ENCODE data around the gene DOHH.

Gene DOHH

DNA sequence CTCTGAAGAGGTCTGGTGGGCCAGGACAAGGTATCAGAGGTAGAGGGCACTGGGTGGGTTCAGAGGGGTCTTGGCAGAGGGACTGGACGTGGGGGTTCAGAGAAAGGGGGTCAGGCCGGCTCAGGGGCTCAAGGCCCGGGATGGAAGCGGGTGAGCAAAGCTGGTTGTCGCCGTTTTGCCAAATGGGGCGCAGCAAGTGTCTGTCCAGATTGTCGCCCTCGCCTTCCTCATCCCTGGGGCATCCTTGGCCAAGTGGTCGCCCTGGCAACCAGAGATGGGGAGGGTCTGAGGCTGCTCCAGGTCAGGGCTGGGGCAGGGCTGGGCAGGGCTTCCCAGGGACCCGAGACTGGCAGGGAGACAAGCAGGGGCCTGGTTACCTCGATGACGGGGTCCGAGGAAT, 6.8 kb downstream of the DOHH start:
- FAIRE-seq (no peak), DNase-seq (ENCODE audit: insufficient read length, low spot score) (no peak)
- TF ChIP-seq POLR2A (IDR thresholded peaks at IDR 0.05; ENCODE audit: low read depth, low read length), result no peak

DNA sequence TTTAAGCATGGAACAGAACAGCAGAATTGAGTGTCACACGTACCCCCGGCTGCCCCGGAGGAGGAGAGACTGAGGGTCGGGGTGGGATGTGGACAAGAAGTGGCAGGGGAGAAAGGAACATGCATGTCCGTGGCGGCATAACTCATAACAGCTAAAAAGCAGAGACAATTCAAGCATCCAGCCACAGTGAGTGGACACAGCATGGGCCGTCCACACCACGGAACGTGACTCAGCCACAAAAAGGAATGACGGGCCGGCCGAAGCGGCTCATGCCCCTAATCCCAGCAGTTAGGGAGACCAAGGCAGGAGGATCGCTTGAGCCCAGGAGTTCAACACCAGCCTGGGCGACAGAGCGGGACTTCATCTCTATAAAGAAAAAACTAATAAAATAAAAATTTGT, 7.6 kb downstream of the DOHH start:
- FAIRE-seq (no peak), DNase-seq (ENCODE audit: insufficient read length, low spot score) (no peak)
- no peak for TF ChIP-seq POLR2A (IDR thresholded peaks at IDR 0.05; ENCODE audit: low read depth, low read length)

DNA sequence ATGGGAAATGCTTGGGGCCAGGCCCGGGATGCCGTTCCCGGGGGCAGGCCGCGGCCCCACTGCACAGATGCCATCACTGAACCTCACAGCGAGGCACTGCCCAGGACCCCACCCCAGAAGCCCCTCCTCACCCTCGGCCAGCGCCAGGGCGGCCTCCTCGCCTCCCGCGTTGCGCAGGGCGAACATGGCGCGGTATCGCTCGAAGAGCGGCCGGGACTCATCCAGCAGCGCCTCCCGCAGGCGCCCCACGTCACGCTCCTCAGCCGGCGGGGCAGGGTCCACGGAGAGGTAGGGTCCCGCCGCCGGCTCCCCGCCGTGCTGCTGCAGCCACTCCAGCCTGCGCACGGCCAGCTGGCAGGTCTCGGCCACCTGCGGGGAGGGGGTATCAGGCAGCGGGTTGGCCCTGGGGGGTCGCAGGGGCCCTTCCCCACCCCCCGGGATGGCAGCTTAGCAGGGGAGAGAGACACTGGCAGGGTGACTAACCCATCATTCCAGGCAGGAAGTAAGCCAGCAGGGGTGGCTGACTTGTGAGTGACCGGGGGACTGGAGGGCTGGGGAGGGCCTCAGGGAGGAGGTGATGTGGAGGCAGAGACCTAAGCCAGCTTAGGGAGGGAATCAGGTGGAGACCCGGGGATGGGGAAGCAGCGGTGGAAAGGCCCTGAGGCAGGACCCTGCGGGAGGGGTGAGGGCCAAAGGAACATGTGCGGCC, 8.2 kb downstream of the DOHH start:
- peak; percentile 67 for DNase-seq (ENCODE audit: insufficient read length, low spot score)
- no peak for FAIRE-seq
- TF ChIP-seq POLR2A (IDR thresholded peaks at IDR 0.05; ENCODE audit: low read depth, low read length), result no peak

DNA sequence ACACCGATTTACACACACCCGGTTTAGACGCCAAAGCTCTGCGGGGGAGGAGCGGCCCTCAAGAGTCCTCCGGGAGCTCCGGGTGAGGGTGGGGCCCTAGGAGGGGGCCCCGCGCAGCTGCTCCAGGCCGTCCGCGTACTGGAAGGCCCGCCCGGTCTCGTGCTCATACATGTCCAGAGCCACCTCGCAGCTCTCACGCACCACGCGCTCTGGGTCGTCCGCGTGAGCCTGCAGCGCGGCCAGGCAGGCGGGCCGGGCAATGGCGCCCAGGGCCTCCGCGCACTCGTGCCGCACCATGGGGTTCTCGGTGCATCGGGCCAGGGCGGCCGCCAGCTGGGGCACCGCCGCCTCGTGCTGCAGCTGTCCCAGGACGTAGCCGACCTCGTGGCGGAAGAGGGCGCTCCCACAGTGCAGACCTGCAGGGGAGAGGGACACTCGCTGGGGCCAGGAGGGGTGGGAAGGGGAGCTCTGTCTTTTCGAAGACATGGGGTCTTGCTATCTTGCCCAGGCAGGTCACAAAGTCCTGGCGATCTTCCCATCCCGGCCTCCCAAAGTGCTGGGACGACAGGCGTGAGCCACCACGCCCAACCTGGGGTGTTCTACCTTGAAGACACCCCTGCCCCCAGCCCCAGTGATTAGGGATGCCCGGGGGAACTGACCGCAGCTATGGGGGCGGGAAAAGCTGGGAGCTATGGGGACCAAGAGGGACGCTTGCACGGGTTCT, 8.9 kb downstream of the DOHH start:
- FAIRE-seq (no peak), DNase-seq (ENCODE audit: insufficient read length, low spot score) (no peak)
- no peak for TF ChIP-seq POLR2A (IDR thresholded peaks at IDR 0.05; ENCODE audit: low read depth, low read length)

DNA sequence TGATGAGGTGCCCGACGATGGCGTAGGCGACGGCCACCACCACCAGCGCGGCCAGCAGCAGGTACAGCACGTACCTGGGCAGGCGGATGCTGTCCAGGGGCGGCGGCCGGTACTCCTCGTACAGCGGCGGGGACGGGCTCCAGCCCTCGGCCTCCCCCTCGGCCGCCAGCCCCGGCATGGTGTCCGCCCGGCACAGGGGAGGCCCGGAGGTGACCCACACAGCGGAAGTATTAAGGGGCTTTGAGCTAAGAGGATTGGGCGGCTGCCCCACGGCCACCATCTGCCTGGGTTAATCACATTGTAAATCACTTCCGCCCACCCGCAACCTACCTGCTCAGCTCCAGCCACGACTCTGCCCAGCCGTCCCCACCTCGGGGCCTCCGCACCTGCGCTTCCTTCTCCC, 17.2 kb downstream of the DOHH start, which contains the start of gene SMIM44:
TSS of gene SMIM44 (minus strand) at position 216 of the 403 bp plus-strand sequence. CDS start at position 178, 38 bp downstream.
- no peak for FAIRE-seq
- TF ChIP-seq POLR2A (IDR thresholded peaks at IDR 0.05; ENCODE audit: low read depth, low read length), result no peak
- no peak for DNase-seq (ENCODE audit: insufficient read length, low spot score)

DNA sequence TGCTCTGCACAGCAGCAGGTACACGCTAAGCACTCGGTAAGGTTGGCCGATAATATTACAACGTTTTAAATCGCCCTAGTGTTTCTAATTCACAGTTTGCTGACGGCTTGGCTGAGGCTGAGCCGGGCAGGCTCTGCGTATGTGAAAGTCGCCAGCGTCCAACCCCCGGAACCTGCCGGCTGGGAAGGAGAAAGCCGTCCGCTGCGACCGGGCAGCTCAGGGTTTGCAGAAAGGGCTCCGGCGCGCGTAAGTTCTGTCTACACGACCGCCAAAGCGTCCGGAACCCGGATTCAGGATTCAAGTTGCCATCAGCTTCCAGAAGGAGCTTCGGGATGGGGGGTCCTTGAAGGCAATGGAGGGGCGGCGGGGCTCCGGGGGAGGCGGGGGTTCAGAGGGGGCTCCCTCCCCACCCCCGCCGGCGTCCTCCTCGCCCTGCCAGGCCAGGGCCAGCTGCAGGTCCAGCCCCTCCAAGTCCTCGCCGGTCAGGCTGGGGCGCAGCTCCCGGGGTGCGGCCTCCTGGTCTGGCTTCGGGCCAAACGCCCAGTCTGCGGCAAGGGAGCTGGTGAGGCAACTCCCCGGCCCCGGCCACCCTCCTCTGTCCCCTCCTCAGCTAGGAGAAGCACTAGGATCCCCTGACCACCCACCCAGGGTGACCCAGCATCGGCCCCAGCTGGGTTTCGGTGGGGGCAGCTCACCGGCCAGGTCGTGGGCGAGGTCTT, 17.8 kb downstream of the DOHH start:
- FAIRE-seq (no peak), DNase-seq (ENCODE audit: insufficient read length, low spot score) (no peak)
- TF ChIP-seq POLR2A (IDR thresholded peaks at IDR 0.05; ENCODE audit: low read depth, low read length), result no peak

DNA sequence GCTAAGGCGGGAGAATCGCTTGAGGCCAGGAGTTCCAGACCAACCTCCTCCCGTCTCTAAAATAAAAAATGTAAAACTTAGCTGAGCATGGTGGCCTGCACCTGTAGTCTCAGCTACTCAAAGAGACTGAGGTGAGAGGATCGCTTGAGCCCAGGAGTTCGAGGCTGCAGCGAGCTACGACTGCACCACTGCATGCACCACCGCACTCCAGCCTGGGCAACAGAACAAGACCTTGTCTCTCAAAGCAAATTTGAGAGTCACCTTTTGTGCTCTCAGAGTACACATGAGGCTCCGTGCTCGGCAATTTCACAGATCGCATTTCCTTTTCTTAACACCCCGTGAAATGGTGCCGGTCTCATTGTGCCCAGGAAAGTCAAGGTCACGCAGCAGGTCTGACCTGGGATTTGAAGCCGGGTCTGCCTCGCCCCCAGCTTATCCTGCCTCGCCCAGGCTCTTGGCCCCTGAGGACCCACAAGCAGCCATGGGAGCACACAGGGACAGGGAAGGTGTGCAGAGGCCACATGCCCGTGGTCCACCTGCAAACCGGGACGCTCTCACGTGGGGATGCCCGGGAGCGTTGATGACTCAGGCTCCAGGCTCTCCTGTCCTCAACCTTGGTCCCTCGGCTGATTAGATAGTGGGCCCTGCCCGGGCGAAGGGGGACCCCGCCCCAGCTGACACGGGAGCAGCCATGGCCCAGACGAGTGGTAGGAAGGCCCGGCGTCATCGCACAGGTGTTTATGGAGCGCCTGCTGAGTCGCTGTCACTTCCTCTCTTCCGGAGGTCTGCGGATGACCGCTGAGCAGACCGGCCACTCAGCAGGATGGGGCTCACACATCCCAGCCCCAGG, 19.0 kb downstream of the DOHH start:
- FAIRE-seq (no peak), DNase-seq (ENCODE audit: insufficient read length, low spot score) (no peak)
- TF ChIP-seq POLR2A (IDR thresholded peaks at IDR 0.05; ENCODE audit: low read depth, low read length), result no peak

DNA sequence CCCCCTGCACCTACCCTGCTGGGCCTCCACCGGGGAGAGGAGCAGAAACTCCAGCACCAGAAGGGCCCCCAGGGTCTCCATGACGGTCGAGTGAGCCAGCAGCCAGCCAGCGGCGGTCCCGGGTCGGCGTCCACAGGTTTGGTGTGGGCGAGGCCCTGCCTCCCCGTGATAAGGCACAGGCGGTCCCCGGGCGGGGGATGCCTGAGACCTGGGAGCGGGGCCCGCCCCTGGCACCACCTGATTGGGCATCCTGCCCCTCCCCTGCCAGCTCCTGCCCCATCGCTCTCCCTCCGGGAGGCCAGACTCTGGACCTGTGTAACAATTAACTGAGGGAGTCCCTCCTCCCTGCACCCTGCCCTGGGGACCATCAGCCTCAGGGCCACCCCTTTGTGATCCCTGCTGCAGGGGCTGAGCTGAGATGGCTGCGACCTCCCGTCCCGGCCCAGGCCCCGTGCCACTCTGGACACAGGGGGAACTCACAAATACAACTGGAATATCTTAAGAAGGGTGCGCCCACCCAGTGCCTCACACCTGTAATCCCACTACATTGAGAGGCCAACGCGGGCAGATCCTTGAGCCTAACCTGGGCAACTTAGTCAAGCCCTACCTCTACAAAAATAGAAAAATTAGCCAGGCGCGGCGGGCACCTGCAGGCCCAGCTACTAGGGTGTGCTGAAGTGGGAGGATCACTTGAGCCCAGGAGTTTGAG, 19.9 kb downstream of the DOHH start, which contains the start of gene SMIM24:
TSS of gene SMIM24 (minus strand) at position 143 of the 709 bp plus-strand sequence. CDS start at position 81, 62 bp downstream.
- no peak for TF ChIP-seq POLR2A (IDR thresholded peaks at IDR 0.05; ENCODE audit: low read depth, low read length)
- DNase-seq (ENCODE audit: insufficient read length, low spot score), result no peak
- FAIRE-seq, result no peak

DNA sequence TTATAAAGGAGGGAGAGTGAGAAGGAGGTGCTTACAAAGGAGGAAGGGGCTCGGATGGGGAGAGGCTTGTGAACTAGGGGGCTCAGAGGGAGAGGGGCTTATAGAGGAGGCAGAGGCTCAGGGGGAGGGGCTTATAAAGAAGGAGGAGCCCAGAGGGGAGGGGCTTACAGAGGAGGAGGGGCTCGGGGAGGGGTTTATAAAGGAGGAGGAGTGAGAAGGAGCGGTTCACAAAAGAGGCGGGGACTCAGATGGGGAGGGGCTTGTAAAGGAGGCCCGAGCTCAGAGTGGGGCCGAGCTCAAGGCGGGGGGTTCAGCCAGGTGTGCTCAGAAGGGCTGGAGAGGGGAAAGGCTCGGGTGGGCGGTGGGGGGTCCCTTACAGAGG, 20.6 kb downstream of the DOHH start:
- FAIRE-seq, result no peak
- no peak for DNase-seq (ENCODE audit: insufficient read length, low spot score)
- no peak for TF ChIP-seq POLR2A (IDR thresholded peaks at IDR 0.05; ENCODE audit: low read depth, low read length)

DNA sequence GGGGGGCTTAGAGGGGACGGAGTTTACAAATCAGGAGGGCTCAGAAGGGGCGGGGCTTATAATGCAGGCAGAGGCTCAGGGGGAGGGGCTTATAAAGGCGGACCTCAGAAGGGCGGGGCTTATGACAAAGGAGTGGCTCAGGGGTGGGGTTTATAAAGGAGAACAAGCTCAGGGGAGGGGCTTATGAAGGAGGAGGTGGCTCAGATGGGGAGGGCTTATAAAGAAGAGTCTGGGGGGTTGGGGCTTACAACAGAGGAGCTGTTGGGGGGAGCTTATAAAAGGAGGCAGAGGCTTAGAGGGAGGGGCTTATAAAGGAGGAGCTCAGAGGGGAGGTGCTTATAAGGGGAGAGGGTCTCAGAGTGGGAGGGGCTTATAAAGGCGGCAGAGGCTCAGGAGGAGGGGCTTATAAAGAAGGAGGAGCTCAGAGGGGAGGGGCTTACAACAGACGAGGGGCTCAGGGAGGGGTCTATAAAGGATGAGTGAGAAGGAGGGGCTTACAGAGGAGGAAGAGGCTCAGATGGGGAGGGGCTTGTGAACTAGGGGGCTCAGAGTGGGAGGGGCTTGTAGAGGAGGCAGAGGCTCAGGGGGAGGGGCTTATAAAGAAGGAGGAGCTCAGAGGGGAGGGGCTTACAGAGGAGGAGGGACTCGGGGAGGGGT, 21.2 kb downstream of the DOHH start:
- DNase-seq (ENCODE audit: insufficient read length, low spot score) (no peak), FAIRE-seq (no peak)
- TF ChIP-seq POLR2A (IDR thresholded peaks at IDR 0.05; ENCODE audit: low read depth, low read length), result no peak

DNA sequence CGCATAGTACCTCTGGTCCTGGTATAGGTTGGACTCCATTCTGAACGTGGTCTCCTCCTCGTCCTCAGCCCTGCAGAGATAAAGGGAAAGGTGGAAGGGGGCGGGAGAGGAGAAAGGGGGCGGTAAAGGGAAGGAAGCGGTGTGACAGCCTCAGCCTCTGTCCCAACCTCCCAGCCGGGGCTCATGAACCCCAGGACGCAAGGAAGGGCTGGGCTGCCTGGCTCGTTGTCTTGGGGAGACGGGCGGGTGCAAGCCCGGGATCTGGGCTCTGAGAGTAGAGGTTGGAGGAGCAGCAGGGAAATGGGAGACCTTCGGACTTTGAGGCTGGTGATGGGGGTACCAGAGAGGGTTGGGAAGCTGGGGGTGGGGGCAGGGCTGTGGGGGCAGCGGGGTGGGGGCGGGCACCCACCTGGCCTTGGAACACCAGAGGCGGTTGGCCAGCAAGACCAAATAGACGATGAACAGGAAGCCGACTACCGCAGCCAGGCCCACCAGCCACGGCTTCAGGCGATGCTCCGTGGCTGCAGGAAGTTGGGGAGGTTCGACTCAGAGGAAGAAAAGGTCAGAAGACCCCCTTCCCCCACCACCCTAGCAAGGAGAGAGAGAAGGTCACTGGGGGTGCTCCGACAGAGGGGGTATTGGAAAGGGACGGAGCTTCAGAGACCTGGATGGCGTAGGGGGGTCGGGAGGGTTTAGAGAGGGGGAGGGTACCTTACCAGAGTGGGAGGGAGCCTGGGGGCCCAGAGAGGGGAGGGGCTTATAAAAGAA, 21.9 kb downstream of the DOHH start:
- DNase-seq (ENCODE audit: insufficient read length, low spot score) (no peak), FAIRE-seq (no peak)
- TF ChIP-seq POLR2A (IDR thresholded peaks at IDR 0.05; ENCODE audit: low read depth, low read length), result no peak

DNA sequence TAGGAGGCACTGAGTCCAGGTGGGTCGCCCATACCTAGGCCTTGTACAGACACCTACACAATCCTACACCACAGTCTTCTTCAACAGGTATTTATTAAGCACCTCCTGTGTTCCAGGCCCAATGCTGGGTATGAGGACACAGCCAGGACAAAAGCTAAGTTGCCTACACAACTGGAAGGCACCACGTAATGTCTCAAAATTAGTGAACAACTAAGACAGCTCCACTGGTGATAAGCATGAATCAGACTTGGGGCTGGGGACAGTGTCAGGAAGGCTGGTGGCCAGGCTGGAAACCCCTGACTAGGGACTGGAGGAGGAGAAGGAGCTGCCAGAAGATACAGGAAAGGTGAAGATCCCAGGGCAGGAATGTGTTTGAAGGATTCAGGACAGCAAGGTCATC, 22.5 kb downstream of the DOHH start:
- no peak for TF ChIP-seq POLR2A (IDR thresholded peaks at IDR 0.05; ENCODE audit: low read depth, low read length)
- DNase-seq (ENCODE audit: insufficient read length, low spot score) (no peak), FAIRE-seq (no peak)

All from H54 (cell line).